Upper lobe of left lung (tissue), 4 donors: ENCODE measurements around the gene CFAP73.

Source experiments
- EP300 ChIP-seq, 4 donors: sonication (generic); formaldehyde crosslinking; IDR thresholded peaks; one replicate each; pipeline ENCODE4 v1.5.1; 2017; ENCODE audit warnings: antibody characterized with exemption in 4 of 4, control low read depth in 2 of 4
- POLR2A ChIP-seq, 4 donors: fragments of 450-650 bp; IDR thresholded peaks; one replicate each; pipeline ENCODE4 v1.5.1; 2016 to 2017; ENCODE audit warnings: antibody characterized with exemption in 4 of 4, mild to moderate bottlenecking in 2 of 4
- POLR2AphosphoS5 ChIP-seq, 2 donors: sonication (generic); formaldehyde crosslinking; IDR thresholded peaks; one replicate each; pipeline ENCODE4 v1.5.1; 2017; ENCODE audit warnings: antibody characterized with exemption in 2 of 2
- TF ChIP-seq, protein P1 (sequence below), 6 experiments: fragments of 450-650 bp in 4 of 6; fragments of 200-600 bp in 2 of 6; sonication (generic) in 2 of 6; IDR thresholded peaks; one replicate each; pipeline ENCODE4 v1.5.1; 2016 to 2019; ENCODE audit warnings: antibody characterized with exemption in 6 of 6

DNA sequence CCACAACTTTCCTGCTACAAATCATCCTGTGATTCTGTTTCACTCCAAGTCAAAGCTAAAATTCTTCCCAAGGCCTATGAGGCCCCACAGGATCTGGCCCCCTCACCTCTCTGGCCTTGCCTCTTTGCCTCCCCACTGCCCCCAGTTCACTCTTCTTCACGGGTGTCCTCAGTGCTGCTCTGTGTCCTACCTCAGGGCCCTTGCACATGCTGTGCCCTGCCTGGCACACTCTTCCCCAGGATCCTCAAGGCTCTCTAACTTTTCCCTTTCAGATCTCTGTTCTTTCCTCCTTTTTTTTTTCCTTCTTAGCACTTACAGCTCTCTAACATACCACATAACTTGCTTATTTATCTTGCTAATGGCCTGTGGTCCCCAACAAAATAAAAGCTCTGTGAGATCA, 43.2 kb upstream of the CFAP73 start:
- TF ChIP-seq POLR2A (IDR thresholded peaks at IDR 0.05) (no peak), POLR2AphosphoS5 (IDR thresholded peaks at IDR 0.05) (no peak), EP300 (IDR thresholded peaks at IDR 0.05) (no peak)
- TF ChIP-seq, protein P1, sequence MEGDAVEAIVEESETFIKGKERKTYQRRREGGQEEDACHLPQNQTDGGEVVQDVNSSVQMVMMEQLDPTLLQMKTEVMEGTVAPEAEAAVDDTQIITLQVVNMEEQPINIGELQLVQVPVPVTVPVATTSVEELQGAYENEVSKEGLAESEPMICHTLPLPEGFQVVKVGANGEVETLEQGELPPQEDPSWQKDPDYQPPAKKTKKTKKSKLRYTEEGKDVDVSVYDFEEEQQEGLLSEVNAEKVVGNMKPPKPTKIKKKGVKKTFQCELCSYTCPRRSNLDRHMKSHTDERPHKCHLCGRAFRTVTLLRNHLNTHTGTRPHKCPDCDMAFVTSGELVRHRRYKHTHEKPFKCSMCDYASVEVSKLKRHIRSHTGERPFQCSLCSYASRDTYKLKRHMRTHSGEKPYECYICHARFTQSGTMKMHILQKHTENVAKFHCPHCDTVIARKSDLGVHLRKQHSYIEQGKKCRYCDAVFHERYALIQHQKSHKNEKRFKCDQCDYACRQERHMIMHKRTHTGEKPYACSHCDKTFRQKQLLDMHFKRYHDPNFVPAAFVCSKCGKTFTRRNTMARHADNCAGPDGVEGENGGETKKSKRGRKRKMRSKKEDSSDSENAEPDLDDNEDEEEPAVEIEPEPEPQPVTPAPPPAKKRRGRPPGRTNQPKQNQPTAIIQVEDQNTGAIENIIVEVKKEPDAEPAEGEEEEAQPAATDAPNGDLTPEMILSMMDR (IDR thresholded peaks at IDR 0.05), result no peak
